NCI-H1930 (cell line): ENCODE results near the gene FBH1.
"Not testable (repeated sequence)": the region's sequence is repeated elsewhere in the genome, so short reads cannot be mapped to it uniquely, and the experiment has no call there.

Experiments
- DNase-seq, 2 experiments: peaks; one replicate each; lab custom pipeline; 2025; lab: John Stamatoyannopoulos, UW

Gene FBH1

GRCh38 chr10:5941579-5941978 is 51.5 kb downstream of the FBH1 start:
- no peak for DNase-seq

GRCh38 chr10:5942001-5942400 is 52.0 kb downstream of the FBH1 start:
- DNase-seq: no peak

GRCh38 chr10:5942474-5942873 is 52.4 kb downstream of the FBH1 start:
- no peak for DNase-seq

GRCh38 chr10:5943536-5943935 is 53.5 kb downstream of the FBH1 start:
- no peak for DNase-seq

GRCh38 chr10:5944389-5945189 is 54.5 kb downstream of the FBH1 start:
- no peak for DNase-seq

GRCh38 chr10:5945190-5945509 is 55.1 kb downstream of the FBH1 start:
- DNase-seq: no peak

- no peak for DNase-seq
Observed at GRCh38 chr10:5945561-5946418, 55.7 kb downstream of the FBH1 start.

- not testable (repeated sequence) for DNase-seq
Observed at GRCh38 chr10:5946419-5946775, 56.4 kb downstream of the FBH1 start.

GRCh38 chr10:5946786-5947185 is 56.7 kb downstream of the FBH1 start:
- no peak for DNase-seq

- DNase-seq: no peak
Observed at GRCh38 chr10:5947471-5948207, 57.6 kb downstream of the FBH1 start.

- no peak for DNase-seq
Observed at GRCh38 chr10:5948208-5948585, 58.2 kb downstream of the FBH1 start.

- DNase-seq: no peak
Observed at GRCh38 chr10:5949009-5949759, 59.1 kb downstream of the FBH1 start.

- DNase-seq: no peak
Observed at GRCh38 chr10:5951167-5951711, 61.2 kb downstream of the FBH1 start.

GRCh38 chr10:5951721-5952407 is 61.8 kb downstream of the FBH1 start:
- DNase-seq: no peak

GRCh38 chr10:5952731-5953385 is 62.8 kb downstream of the FBH1 start:
- no peak for DNase-seq

GRCh38 chr10:5953676-5954075 is 63.6 kb downstream of the FBH1 start:
- no peak for DNase-seq

GRCh38 chr10:5956146-5956936 is 66.3 kb downstream of the FBH1 start:
- no peak for DNase-seq

GRCh38 chr10:5958077-5958476 is 68.0 kb downstream of the FBH1 start:
- no peak for DNase-seq

- no peak for DNase-seq
Observed at GRCh38 chr10:5958675-5959074, 68.6 kb downstream of the FBH1 start.

GRCh38 chr10:5959142-5959541 is 69.1 kb downstream of the FBH1 start:
- DNase-seq: no peak
